Measurements from ENCODE around the gene TMEM30B.
"Not testable (repeated sequence)": the region's sequence is repeated elsewhere in the genome, so short reads cannot be mapped to it uniquely, and the experiment has no call there.

TMEM30B gene, protein sequence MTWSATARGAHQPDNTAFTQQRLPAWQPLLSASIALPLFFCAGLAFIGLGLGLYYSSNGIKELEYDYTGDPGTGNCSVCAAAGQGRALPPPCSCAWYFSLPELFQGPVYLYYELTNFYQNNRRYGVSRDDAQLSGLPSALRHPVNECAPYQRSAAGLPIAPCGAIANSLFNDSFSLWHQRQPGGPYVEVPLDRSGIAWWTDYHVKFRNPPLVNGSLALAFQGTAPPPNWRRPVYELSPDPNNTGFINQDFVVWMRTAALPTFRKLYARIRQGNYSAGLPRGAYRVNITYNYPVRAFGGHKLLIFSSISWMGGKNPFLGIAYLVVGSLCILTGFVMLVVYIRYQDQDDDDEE

GRCh38 chr14:61281186-61281947, at the start of gene TMEM30B:
TMEM30B (minus strand) TSS chr14:61281338; CDS start chr14:61281147, 191 bp downstream.
- DNase-seq = no peak

- no peak for DNase-seq
Measured at GRCh38 chr14:61330511-61330910, 49.4 kb upstream of the TMEM30B start.

GRCh38 chr14:61329478-61330051, 48.4 kb upstream of the TMEM30B start:
- DNase-seq = no peak

- DNase-seq = no peak
Measured at GRCh38 chr14:61328626-61329262, 47.6 kb upstream of the TMEM30B start.

DNA sequence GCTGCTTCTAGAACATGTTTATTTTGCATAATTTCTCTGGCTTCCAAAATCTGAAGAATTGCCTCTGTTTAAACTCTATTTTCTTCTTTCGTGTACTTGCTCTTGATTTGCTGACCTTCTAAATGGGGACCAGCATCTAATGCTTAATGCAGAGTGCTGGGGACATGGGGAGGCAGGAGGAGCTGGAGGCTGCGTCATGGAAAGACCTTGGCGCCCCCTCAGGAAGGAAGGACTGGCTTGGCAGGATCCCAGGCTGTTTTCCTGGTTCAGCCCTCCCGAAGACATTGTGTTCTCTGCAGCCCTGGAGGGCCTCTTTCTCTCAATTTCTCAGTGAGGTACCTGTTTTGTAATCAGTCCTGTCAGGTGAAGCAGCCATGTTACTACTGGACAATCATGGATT, 45.7 kb upstream of the TMEM30B start:
- no peak for DNase-seq

- no peak for DNase-seq
Measured at GRCh38 chr14:61326146-61326545, 45.0 kb upstream of the TMEM30B start.

DNA sequence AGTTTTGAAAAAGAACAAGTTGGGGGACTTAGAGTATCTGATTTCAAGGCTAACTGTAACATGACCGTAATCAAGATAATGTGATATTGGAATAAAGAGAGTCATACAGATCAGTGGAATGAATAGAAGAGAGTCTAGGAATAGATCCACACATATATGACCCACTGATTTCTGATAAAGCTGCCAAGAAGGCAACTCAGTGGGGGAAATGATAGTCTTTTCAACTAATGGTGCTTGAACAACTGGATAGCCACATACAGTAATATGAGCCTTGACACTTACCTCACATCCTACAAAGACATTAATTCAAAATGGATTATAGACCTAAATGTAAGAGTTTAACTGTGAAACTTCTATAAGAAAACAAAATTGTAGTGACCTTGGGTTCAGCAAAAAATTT, 44.0 kb upstream of the TMEM30B start:
- DNase-seq = no peak

DNA sequence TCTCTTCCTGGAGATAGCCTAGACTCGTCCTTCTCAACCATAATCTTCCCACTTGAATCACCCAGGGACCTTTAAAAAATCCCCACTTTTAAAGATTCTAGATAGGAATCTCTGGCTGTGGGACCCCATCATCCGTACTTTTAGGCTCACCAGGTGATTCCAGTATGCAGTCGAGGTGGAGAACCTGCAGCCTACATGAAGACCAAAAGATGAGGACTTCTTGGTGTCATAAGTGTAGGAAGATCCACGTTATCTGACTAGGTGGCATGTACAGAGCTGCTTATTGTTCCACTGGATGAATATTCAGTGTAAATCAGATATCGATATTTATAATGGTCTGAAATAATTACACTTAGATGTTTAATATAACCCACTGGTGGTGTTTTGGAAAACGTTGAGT, 42.8 kb upstream of the TMEM30B start:
- no peak for DNase-seq

DNA sequence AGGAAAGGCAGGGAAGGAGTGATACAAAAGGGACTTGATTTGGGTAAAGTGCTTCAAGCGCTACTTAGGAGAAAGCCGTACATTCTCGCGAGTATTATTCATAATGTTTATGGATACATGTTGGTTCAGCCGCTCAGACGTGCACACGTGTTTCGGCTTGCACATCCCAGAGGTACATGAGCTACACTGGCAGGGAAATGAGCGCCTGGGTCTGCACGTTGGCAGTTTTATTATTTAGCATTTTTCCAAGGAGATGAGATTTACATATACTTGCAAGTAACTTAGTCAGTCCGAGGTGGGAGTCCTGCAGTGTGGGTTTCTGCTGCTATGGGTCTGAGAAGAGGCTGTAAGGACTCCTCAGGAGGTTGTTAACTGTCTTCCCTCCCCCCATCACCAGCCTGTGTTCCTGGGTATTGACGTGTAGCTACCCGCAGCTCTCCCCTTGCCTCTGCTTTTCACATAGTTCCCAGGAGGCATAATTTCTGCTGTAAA, 41.7 kb upstream of the TMEM30B start:
- DNase-seq = no peak

- DNase-seq = no peak
Measured at GRCh38 chr14:61322011-61322798, 41.1 kb upstream of the TMEM30B start.

GRCh38 chr14:61321385-61322010, 40.4 kb upstream of the TMEM30B start, which contains the start of gene PRKCH:
PRKCH (plus strand) TSS chr14:61321579; CDS start chr14:61322102, 523 bp downstream.
- peak; percentile 72 for DNase-seq

DNA sequence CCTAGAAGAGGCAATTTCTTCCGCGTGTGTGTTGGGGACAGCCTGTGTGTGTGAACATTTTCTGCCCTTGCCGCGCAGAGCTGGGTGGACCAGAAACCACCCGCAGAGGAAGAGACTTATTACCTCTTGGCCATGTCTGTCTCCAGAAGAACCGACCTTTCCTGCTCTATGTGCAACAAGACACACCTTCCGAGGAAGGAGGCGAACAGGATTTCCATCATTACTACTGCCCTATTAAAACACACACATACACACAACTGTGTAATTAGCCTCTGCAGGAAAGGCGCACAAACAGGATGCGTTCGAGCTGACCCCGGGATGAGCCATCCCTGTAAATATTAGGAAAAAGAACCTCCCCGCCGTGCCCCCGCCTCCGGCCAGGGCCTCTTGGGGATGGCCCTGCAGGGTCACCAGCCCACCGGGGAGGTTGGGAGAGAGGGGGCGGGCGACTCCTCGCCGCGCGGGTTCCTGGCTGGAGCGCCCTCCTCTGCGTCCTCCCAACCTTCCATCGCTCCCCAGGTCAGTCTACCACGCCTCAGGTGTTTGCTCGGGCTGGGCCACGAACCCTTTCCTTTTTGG, 39.8 kb upstream of the TMEM30B start:
- no peak for DNase-seq

GRCh38 chr14:61320170-61320569, 39.0 kb upstream of the TMEM30B start:
- DNase-seq = not testable (repeated sequence)

- DNase-seq = no peak
Measured at GRCh38 chr14:61319706-61320105, 38.6 kb upstream of the TMEM30B start.

DNA sequence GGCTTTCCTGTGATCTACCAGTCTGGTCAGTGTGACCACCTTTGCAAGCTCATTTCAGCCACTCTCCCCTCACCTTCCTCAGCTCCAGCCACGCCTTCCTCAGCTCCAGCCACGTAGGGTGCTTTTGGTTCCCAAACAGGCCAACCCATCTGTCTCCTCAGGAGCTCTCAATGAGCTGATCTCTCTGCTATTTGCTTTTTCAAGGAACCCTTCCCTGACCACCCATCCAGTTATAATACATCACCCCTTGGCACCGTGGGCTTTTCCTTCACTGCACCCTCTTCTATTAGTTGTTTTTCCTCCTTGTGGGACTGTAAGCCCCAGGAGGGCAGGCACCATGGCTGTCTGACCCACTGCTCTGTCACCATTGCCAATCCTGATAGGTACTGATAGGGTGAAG, 37.9 kb upstream of the TMEM30B start:
- DNase-seq = no peak

DNA sequence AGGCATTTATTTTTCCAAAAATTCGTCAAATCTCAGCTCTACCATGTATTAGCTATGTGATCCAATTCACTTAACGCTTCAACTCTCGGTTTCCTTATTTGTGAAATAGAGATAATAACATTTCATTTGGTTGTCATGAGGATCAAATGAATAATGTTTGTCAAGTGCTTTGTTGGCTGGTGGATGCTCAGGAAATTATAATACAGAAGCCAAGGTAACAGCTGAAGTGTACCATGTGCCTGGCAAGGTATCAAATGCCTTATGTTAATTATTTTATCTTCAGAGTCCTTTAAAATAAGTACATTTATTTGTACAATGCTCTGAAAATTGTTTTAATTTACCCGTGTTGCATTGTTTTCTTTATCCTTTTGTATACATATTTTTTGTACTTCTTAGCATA, 34.2 kb upstream of the TMEM30B start:
- no peak for DNase-seq

- DNase-seq = not testable (repeated sequence)
Measured at GRCh38 chr14:61308701-61309100, 27.6 kb upstream of the TMEM30B start.

GRCh38 chr14:61308198-61308597, 27.1 kb upstream of the TMEM30B start:
- DNase-seq = no peak

- DNase-seq = no peak
Measured at GRCh38 chr14:61304688-61305087, 23.6 kb upstream of the TMEM30B start.

GRCh38 chr14:61300754-61301153, 19.6 kb upstream of the TMEM30B start:
- no peak for DNase-seq

DNA sequence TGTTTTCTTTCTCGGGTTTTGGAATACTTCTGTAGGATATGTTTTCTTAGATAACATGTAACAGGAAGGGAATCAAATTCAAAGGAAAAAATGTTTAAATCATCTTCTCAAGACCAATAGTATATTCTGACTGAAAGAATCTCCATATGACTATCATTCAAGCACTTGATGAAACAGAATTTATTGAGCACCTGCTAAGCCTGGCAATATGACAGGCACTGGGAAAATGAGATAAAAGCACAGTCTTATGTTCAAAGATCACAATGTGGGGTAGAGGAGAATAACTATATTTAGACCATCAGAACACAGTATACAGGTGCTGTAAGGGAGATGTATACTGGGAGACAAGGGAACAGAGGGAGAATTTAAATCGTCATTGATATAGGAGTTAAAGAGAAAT, 19.1 kb upstream of the TMEM30B start:
- DNase-seq = no peak

Measured in 8988T (cell line).